ENCODE data around the gene RHBG.
"Not testable (repeated sequence)": the region's sequence is repeated elsewhere in the genome, so short reads cannot be mapped to it uniquely, and the experiment has no call there.

The RHBG gene

DNA sequence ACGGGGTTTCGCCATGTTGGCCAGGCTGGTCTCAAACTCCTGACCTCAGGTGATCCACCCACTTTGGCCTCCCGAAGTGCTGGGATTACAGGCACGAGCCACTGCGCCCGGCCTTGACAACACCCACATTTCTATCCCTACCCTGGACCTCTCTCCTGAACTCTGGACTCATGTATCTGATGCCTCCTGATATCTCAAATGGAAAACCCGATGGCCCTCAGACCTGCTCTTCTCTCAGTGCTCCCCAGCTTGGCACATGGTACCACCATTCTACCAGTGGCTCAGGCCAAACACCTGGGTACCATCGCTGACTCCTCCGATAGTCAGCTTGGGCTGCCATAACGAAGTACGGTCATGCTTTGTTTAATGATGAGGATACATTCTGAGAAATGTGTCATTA, 8.5 kb upstream of the RHBG start:
- no peak for DNase-seq (ENCODE audit: low read depth)

DNA sequence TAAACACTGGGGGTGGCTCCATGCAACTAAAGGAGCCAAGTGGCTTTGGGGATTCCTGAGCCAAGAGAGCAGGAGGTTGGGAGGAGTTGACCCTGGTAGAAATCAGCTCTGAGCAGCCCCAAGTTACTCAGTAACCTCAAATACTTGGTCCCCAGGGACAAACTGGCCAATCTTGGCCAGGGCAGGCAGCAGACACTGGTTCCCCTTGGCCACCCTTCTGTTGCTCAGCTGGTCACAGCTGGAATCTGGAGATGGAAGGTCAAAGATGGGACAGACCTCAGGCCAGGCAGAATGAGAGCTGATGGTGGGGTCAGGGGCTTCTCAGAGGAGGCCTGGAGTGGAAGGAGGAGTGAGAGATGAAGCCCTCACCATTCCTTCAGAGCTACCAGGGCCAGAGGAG, 3.3 kb upstream of the RHBG start:
- DNase-seq (ENCODE audit: low read depth), result no peak

DNA sequence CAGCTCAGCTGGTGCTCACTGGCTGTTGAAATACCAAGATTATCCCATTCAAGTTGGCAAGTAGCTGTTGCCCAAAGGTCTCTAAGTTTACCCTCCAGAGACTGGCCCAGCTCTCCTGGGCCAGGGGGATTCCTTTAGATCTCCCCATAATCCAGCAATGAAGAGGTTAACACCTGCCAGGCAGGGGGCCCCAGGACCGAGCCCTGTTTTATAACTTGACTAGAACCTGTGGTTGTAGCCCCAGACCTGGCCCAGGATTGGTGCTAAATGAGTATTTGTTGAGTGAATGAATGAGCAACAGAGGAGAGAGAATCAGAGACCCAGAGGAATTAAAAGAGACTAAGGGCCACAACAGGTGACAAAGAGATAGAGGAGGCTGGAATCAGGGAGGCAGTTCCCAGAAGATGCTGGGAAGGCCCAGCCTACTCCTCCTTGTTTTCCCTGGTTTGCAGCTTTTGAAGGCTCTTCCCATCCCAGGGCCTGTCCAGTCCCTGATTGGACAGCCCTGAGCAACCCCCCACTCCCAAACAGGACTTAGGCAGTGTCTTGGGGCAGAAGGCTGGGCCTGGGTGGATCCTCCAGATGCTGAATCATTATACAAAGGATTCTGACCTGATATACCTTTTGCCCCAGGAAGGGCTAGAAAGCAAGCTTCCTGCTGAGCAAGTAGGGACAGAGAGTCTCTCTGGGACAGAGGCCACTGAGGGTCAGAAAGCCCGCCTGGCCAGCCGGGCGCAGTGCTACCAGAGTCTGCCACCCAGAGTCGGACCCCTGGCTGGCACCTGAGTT, 2.4 kb upstream of the RHBG start:
- DNase-seq (ENCODE audit: low read depth), result no peak

DNA sequence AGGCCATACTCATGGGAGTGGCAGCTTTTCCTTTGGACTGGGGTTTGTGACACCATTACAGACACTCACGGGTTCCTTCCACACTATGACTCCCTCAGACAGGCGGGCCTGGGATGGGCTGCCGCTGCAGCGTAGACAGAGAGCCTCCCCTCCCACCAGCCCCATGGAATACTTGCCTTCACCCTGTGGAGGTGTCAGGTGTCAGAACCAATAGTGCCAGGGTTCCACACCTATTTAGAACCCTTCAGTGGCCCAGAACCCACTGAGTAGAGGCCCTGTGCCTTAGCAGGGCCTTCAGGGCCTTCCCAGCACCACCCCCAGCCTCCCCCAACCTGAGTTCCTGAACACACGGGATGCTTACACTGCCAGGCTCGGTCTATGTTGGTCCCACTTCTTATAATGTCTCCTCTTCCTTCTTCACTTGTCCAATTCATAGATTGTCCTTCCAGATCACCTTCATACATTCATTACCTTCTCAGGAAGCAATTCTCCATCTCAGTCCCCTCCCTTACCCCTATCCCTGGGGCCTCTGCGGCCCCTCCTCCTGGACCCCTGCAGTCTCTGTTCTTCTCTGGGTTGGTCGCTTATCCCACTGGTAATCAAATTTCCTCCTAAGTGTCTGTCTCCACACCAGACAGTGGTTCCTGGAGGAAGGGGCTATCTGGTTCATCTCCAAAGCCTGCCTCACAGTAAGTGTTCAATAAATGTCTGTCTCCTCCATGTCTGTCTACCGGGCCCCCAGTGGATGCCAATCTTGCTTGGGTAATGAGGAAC, 1.4 kb upstream of the RHBG start:
- DNase-seq (ENCODE audit: low read depth), result no peak

DNA sequence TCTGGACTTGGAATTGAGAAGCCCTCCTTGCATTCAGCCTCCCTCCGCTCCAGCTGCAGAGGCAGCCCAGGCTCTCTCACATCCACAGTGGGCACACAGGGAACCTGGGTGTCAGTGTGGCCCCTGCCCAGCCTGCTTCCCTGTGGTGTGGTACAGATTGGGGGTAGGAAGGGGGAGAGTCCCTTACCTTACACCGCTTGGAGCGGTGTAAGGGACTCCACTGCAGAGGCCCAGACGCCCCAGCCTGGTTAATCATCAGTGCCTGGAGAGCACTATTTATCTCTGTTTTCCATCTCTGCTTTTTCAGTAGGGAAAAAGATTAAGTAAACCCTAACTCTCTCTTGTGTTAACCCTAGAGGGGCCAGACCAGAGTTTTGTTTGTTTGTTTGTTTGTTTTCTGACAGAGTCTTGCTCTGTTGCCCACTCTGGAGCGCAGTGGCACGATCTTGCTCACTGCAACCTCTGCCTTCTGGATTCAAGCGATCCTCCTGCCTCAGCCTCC, 803 bp upstream of the RHBG start:
- DNase-seq (ENCODE audit: low read depth), result no peak

DNA sequence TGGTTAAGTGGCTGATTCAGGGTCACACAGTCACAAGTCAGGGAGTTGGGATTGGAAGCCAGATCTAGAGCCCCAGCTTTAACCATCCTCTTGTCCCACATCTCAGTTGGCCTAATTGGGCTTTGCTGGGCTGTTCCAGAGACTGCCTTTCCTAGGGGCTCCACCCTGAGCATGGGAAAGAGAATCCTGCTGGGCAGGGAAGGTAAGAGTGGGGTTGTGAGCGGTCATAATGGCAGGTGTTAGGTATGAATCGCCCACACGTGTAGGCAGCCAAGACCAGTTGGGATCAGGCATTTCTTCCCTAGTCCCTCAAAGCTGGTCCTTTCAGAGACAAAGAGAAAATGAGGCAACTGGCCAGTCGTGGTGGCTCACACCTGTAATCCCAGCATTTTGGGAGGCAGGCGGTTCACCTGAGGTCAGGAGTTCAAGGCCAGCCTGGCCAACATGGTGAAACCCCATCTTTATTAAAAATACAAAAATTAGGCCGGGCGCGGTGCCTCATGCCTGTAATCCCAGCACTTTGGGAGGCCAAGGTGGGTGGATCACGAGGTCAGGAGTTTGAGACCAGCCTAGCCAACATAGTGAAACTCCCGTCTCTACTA, 775 bp downstream of the RHBG start:
- not testable (repeated sequence) for DNase-seq (ENCODE audit: low read depth)

DNA sequence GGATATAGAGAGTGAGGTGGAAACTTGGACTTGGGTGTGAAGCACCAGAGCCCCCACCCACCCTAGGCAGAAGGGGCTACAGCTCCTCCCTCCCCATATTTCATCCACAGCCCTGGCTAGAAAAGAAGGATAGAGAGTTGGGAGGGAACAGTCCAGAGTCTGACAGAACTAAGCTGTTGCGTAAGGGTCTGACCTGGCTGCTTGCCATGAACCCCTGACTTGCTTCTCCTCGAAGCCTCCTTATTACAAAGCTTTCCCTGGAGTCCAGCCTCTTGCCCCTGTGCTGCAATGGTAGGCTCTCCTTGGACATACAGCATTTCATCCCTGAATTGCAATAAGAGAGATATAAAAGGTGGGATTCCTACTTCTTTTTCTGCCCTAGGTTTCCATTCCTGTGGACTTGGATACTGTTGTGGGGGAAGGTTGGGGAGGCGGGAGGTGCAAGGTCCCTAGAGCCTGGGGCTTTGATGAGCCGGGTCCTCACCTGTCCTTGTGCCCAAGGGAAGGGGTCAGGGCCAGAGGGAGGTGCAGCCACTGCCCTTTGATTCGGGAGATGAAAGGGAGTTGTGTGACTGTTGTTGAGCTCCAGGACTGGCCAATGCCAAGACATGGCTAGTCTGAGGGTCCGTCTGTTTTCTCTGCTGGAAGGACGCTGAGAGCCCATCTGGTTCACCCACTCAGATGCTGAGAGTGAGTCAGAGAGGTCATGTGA, 2.7 kb downstream of the RHBG start:
- no peak for DNase-seq (ENCODE audit: low read depth)

DNA sequence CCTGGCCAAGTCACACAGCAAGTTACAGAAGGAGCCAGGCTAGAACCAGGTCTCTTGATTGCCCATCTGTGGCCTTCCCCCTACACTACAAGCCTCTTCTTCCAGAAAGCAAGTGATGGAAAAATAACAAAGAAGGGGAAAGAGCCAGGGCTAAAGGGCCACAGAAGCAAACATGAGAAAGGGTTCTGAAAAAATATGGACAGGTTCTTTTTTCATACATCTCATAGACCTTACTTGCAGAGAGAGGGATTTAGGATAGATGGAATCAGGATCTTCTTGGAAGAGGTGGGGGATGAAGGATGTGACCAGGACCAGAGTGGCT, 3.2 kb downstream of the RHBG start:
- DNase-seq (ENCODE audit: low read depth), result no peak

DNA sequence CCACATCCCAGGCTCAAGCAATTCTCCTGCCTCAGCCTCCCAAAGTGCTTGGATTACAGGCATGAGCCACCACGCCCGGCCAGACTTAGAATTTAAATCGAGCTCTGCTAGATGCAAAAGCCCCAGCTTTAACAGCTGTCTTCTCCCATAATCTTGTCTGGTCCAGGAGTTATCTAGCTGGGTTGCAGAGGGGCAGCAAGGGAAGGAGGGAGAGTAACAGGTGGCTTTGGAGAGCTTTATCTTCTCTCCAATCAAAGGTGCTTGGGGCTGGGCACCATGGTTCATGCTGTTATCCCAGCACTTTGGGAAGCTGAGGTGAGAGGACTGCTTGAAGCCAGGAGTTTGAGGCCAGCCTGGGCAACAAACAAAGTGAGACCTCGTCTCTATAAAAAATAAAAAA, 3.9 kb downstream of the RHBG start:
- DNase-seq (ENCODE audit: low read depth), result no peak

DNA sequence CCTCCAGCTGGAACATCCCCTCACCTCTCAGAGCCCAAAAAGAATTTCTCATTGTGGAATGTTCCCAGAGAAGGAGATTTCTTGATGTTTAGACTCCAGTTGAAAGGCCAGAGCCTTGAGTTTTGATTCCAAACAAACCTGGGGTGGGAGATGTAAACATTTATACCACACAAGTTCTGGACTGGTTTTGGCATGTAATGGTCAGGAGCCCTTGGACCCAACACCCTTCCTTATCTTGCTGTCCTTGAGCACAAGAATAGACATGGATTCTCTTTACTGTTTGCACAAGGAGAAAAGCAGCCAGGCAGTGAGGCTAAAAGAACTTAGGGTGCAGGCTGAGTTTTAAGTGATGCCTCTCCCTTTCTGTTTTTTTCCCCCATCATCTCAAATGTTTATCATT, 4.5 kb downstream of the RHBG start:
- DNase-seq (ENCODE audit: low read depth), result no peak

DNA sequence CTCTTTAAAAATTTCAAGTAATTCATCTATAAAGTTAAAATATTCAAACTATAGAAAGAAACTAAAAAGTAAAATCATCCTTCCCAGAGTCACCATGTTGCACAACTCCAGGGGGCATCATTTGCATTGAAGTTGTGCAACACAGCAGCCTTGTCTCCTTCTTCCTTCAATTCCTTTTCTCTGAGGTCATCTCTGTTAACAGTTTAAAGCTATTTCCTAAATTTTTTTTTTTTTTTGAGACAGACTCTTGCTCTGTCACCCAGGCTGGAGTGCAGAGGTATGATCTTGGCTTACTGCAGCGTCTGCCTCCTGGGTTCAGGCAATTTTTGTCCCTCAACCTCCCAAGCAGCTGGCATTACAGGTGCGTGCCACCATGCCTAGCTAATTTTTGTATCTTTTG, 7.1 kb downstream of the RHBG start:
- no peak for DNase-seq (ENCODE audit: low read depth)

DNA sequence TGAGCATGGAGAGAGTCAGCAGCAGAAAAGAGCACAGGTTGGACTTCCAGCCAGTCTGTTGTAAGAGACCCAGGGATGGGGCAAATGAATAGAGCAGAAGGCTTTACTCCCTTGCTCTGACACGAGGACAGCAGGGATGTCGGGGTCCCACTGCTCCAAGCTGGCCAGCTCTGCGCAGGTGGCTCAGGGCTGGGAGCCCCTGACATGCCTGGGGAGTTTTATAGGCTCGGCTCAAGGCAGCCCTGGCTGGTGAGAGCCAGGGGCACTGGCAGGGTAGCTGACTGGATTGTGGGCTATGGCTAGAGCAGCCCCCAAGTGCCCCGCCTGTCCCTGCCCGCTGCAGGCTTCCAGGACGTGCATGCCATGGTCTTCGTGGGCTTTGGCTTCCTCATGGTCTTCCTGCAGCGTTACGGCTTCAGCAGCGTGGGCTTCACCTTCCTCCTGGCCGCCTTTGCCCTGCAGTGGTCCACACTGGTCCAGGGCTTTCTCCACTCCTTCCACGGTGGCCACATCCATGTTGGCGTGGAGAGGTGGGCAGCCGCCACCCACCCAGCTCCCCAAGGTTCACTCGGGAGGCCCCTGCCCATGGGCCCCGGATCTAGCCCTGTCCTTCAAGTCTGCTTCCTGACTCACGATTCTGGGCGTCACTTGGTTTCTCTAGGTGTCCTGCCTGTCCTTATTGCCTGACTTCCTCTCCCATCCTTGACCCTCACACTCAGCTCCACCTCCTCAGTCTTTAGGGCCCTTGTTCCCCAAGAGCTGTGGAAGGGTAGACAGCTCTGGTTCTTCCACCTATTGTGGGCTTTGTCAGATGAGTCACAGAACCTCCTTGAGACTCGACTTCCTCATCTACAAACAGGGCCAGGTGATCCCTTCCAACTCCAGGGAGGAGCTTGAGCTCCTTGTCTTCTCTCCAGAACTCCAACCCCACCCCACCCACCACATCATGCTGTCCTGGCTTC, 8.2 kb downstream of the RHBG start:
- no peak for DNase-seq (ENCODE audit: low read depth)

DNA sequence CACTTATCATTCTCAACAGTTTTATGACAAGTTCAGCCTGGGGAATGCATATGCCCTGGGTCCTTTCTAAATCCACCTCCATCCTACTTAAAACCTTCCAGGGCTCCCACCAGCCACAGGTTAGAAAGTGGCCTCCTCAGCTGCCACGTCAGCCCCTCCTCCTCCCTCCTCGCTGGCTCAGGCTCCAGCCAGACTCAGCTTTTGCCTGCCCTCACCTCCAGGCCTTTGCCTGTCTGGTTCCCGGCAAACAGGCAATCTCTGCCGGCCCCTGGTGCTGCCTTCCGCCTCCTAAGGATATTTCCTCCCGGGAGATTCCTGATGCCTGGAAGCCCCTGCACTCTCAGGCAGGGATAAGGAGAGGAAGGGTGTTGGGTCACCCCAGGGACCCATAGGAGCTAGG, 9.5 kb downstream of the RHBG start:
- no peak for DNase-seq (ENCODE audit: low read depth)

DNA sequence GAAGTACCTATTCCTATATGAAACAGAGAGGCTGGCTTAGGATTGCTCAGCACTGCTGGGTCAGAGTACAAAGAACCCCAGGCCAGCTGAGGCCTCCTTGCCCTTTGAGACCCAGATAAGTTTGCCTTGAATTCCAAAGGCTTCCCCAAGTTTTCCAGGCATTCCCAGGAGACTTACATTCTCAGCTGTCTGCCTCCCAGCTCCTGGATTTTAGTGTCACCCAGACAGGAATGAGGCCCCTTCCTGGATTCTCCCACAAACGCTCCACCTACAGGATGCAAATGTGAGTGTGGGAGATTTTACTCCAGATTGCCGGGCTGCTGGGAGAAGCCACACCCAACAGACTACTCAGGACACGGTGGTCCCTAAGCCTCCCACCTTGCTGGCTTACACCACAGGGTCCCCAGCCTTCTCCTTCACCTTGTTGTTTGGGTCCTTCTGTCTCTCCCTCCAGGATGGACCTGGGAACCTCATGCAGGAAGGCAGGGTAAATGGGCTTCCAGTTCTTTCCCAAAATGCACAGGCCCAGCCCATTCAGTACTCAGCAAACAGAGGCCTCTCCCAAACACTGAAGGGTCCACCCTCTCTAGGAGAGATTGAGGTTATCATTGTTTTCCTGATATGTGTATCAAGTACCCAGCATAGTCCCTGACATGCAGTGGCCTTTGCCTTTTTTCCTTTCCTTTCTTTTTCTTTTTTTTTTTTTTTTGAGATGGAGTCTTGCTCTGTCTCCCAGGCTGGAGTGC, 10.6 kb downstream of the RHBG start:
- no peak for DNase-seq (ENCODE audit: low read depth)

DNA sequence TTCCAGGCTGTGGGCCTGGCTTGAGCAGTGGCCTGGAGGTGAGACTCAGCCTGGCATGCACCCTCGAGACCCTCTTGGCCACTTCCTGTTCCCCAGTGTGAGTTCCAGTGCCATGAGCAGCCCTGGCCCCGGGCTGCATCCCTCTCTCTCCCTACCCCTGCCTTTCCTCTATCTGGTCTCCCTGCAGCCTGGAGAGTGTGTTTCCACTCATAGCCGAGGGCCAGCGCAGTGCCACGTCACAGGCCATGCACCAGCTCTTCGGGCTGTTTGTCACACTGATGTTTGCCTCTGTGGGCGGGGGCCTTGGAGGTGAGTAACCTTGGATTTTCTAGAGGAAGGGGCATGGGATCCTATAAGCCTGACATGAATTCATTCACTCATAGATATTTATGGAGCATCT, 13.6 kb downstream of the RHBG start:
- DNase-seq (ENCODE audit: low read depth), result no peak

DNA sequence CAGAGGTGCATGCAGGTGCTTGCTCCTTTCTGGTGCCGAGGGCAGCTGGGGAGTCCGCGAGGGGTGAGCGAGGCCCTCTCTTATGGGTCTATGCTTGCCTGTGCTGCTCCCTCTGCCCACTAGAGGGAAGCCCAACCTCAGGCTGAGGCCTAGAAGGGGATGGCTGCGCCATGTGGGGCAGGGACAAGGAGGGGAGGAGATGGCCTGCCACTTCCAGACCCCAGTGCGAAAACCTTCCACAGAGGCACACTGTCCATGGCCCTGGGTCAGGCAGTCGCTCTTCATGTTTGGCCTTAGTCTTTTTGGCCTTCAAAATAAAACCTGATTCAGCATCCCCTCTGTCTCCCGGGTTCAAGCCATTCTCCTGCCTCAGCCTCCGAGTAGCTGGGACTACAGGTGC, 14.0 kb downstream of the RHBG start:
- DNase-seq (ENCODE audit: low read depth), result peak; percentile 43

DNA sequence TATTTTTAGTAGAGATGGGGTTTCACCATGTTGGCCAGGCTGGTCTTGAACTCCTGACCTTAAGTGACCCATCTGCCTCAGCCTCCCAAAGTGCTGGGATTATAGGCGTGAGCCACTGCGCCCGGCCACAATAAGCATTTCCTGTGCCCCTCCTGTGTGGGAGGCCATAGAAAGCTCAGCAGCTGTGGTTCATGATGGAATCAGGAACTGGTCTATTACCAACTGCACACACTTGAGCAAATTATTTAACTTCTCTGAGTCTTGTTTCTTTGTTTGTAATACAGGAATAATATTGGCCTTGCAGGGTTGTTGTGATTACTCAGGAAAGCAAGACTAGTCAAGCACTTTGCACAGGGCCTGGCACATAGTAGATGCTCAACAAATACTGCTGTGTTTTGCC, 15.0 kb downstream of the RHBG start:
- no peak for DNase-seq (ENCODE audit: low read depth)

DNA sequence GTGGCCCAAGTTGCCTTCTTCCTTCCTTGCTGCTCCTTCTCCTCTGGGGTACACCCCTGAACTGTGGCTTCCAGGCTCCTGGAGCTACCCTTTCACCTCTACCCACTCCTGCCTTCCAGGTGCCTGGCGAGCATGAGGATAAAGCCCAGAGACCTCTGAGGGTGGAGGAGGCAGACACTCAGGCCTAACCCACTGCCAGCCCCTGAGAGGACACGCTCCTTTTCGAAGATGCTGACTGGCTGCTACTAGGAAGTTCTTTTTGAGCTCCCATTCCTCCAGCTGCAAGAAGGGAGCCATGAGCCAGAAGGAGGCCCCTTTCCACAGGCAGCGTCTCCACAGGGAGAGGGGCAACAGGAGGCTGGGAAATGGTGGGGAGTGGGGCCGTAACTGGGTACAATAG, 15.6 kb downstream of the RHBG start:
- DNase-seq (ENCODE audit: low read depth), result no peak

DNA sequence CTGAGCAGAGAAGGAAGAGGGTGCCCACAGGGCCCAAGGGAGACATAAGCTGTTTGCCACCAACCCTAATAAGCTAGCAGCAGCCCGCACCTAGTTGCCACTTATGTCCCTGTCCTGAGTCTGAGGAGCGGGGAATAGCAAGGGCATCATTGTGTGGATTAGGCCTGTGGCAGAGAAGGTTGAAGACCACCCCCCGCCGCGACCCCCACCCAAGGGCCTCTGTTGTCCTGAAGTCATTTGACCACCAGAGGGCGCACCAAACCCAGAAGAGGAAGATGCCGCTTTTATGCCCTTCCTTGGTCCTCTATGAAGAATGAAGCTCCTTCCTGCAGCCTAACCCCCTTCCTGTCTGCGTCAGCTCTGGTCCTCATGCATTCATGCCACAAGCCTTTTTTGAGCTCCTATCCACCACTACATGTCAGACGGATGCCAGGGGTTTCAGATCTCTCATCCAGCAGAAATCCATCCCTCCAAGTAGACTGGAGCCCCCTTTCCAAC, 16.6 kb downstream of the RHBG start:
- peak; percentile 60 for DNase-seq (ENCODE audit: low read depth)

DNA sequence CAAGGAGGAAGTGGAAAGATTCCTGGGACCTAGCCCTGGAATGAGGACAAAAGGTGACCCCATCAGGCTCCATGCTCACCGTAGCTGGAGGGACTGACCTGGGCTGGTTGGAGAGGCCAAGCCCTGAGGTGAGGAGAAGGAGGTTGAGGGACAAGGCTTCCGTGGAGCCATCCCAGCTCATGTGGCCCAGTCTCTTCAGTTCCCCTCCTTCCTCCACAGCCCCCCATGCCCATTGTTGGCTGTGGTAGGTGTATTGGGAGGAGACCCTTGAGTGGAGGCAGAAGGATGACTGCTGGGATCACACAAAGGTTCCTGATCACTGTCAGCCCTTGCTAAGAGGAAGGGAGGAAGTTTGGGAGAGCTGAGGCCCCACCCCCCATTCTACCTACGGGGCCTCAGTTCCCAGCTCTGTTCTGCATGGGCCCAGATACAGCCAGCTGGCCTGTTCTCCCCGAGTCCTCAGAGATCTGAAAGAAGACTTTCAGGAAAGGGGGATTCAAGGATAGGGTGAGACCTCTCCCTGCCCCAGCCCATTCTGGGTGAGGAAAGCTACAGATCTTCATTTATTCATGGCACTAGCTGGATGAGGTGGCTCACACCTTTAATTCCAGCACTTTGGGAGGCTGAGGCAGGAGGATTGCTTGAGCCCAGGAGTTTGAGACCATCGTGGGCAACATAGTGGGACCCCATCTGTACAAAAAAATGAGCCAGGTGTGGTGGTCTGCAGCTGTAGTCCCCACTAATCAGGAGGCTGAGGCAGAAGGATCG, 17.3 kb downstream of the RHBG start:
- DNase-seq (ENCODE audit: low read depth), result no peak

Data from activated T-helper 9 cell treated with anti-CD3 and anti-CD28 coated beads, Interleukin-2, amount 50 U/mL, for 16 hours (primary cell).